ENCODE measurements around the gene SMARCD3.

The SMARCD3 gene

DNA sequence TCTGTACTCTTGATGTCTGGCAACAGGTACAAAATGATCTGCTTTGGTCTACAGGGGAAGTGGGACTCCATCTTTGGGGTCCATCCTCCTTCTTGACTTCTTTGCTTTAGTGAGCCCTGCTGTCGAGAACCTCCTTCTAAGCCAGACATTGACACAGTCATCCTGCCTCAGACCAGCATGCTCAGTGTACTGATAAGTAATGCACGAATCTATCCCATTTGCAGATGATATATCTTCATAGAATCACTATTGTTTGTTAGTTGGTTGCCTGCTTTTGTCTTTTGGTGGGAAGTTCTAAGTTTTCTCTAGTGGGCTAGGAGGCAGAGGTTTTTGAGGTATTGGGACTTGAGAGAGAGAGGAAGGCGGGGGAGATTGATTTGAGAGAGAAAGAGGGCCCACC, 47.1 kb downstream of the SMARCD3 start:
- Histone ChIP-seq H3K4me1 (ENCODE audit: control insufficient read depth, insufficient read depth, low read length) (no peaks in the 10 kb centered on the region), H3K4me3 (ENCODE audit: low read length) (no peak overlapping the region), H3K4me2 (ENCODE audit: low read length) (no peak overlapping the region), H3K9ac (ENCODE audit: low read depth, low read length) (no peak overlapping the region), H3K9me3 (replicated peaks; ENCODE audit: low read length) (no peaks in the 10 kb centered on the region), H3K27me3 (ENCODE audit: control insufficient read depth, insufficient read depth, low read length) (peaks cover 95% of the 10 kb centered on the region), H3K36me3 (ENCODE audit: insufficient read depth, low read length) (no peaks in the 10 kb centered on the region)

DNA sequence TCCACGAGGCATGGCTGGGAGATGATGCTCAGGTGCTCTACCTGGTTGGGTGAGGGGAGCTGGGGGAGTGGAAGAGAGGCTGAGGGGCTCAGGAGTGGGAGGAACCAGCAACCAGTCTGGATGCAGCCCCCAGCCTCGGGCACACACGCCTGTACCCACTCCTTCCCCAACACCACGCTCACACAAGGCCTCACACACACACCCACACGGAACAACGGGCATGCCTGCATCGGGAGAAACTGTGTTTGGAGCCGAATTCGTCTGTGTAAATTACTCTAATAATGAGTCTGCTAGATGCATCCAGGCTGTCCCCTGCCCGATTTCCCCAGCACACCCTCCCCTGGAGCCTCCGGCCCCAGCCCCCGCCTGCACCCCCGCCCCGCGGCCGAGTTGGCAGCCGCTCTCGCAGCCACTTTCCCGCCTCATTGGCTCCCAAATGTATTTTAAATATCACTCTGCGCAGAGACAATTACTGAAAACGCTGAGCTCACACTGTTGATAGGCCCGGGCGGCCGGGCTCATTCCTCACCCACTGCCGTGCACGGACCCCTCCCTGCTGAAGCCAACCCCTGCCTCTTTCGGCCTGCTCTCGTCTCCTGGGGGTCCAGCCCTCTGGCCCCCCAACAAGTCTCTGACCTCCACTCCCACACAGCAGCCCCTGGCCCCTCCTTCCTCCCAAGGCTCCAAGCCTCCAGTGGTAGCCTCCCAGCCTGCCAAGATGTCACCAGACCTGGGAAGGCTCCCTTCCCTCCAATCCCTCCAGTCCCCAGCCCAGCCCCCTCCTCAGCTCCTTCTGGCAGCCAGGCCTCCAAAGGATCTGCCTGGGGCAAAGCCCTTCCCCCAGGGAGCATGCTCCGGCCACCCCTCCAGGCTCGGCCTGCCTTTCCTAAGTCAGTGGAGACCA, 49.3 kb downstream of the SMARCD3 start:
- no peak overlapping the region for H3K9ac ChIP-seq (ENCODE audit: low read depth, low read length)
- no peak overlapping the region for H3K4me2 ChIP-seq (ENCODE audit: low read length)
- no peaks in the 10 kb centered on the region for H3K4me1 ChIP-seq (ENCODE audit: control insufficient read depth, insufficient read depth, low read length)
- H3K27me3 ChIP-seq (ENCODE audit: control insufficient read depth, insufficient read depth, low read length) = peaks cover 96% of the 10 kb centered on the region
- no peaks in the 10 kb centered on the region for H3K36me3 ChIP-seq (ENCODE audit: insufficient read depth, low read length)
- H3K4me3 ChIP-seq (ENCODE audit: low read length) = no peak overlapping the region
- no peaks in the 10 kb centered on the region for H3K9me3 ChIP-seq (replicated peaks; ENCODE audit: low read length)

DNA sequence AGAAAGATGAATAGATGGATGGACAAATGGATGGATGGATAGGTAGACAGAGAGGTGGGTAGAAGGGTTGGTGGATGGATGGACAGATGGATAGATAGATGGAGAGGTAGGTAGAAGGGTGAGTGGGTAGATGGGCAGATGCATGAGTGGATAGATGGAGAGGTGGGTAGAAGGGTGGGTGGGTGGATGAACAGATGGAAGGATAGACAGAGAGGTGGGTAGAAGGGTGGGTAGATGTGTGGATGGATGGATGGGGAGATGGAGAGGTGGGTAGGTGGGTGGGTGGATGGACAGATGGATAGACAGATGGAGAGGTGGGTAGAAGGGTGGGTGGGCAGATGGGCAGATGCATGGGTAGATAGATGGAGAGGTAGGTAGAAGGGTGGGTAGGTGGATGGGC, 50.6 kb downstream of the SMARCD3 start:
- Histone ChIP-seq H3K4me1 (ENCODE audit: control insufficient read depth, insufficient read depth, low read length) (no peaks in the 10 kb centered on the region), H3K9me3 (replicated peaks; ENCODE audit: low read length) (no peaks in the 10 kb centered on the region), H3K4me3 (ENCODE audit: low read length) (no peak overlapping the region), H3K36me3 (ENCODE audit: insufficient read depth, low read length) (no peaks in the 10 kb centered on the region), H3K27me3 (ENCODE audit: control insufficient read depth, insufficient read depth, low read length) (peaks cover 96% of the 10 kb centered on the region), H3K4me2 (ENCODE audit: low read length) (no peak overlapping the region), H3K9ac (ENCODE audit: low read depth, low read length) (no peak overlapping the region)

DNA sequence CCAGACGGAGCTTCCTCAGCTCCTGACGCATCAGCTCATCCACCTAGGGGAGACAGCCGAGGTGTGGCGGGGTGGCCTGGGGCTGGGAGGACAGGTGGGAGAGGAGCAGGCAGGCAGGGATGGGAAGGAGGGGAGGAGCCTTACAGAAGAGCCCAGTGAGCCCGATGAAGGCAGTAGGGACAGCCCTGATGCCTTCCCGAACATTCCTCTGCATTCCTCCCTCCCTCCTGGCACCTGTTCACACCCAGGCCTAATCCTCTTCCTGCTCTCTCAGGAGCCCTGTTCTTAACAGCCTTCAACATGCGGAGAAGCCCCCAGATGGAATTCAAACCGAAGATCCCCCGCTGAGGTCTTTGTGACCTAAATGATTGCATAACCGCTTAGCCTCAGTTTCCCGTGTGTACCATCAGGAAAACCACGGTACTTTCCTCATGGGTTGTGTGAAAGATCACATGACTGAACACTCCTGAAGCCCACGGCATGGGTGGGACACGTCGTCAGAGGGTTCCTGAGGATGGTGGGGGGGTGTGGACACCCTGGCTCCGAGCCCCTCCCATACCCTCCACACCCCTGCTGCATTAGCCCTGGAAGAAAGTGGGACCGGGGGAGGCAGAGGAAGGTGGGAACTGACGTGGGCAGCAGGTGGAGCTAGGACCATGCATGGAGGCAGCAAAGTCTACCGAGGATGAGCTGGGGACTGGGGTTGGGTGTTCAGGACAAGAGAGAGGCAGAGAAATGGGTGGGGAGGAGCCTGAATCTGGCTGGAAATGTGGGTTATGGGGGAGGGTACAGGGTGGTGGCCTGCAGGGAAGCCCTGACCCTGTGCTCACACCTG, 52.7 kb downstream of the SMARCD3 start:
- H3K27me3 ChIP-seq (ENCODE audit: control insufficient read depth, insufficient read depth, low read length) = peaks cover 87% of the 10 kb centered on the region
- no peak overlapping the region for H3K4me2 ChIP-seq (ENCODE audit: low read length)
- no peak overlapping the region for H3K9ac ChIP-seq (ENCODE audit: low read depth, low read length)

DNA sequence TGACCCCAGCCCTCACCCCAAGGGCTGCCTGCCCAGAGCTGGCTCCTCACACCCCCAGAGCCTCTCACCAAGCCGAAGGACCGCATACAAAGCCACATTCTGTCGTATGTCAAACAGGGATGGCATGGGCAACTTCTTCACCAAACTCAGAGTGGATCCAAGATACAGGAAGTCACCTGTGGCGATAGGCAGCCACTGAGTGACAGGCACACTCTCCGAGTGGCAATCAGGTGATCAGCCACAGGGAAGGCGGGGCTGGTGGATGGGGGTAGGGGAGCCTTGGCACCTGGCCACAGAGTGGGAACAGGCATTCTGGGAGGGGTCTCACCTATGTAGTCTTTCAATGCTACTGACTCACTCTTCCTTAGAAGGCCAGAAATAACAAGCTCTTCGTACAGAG, 54.3 kb downstream of the SMARCD3 start:
- Histone ChIP-seq H3K4me1 (ENCODE audit: control insufficient read depth, insufficient read depth, low read length) (no peaks in the 10 kb centered on the region), H3K9ac (ENCODE audit: low read depth, low read length) (no peak overlapping the region), H3K4me2 (ENCODE audit: low read length) (no peak overlapping the region), H3K4me3 (ENCODE audit: low read length) (no peak overlapping the region), H3K9me3 (replicated peaks; ENCODE audit: low read length) (no peaks in the 10 kb centered on the region), H3K27me3 (ENCODE audit: control insufficient read depth, insufficient read depth, low read length) (peaks cover 88% of the 10 kb centered on the region), H3K36me3 (ENCODE audit: insufficient read depth, low read length) (no peaks in the 10 kb centered on the region)

More for the DNA sequence above, 52.7 kb downstream of the SMARCD3 start:
- Histone ChIP-seq H3K9me3 (replicated peaks; ENCODE audit: low read length) (no peaks in the 10 kb centered on the region), H3K36me3 (ENCODE audit: insufficient read depth, low read length) (no peaks in the 10 kb centered on the region), H3K4me1 (ENCODE audit: control insufficient read depth, insufficient read depth, low read length) (no peaks in the 10 kb centered on the region), H3K4me3 (ENCODE audit: low read length) (no peak overlapping the region)

DNA sequence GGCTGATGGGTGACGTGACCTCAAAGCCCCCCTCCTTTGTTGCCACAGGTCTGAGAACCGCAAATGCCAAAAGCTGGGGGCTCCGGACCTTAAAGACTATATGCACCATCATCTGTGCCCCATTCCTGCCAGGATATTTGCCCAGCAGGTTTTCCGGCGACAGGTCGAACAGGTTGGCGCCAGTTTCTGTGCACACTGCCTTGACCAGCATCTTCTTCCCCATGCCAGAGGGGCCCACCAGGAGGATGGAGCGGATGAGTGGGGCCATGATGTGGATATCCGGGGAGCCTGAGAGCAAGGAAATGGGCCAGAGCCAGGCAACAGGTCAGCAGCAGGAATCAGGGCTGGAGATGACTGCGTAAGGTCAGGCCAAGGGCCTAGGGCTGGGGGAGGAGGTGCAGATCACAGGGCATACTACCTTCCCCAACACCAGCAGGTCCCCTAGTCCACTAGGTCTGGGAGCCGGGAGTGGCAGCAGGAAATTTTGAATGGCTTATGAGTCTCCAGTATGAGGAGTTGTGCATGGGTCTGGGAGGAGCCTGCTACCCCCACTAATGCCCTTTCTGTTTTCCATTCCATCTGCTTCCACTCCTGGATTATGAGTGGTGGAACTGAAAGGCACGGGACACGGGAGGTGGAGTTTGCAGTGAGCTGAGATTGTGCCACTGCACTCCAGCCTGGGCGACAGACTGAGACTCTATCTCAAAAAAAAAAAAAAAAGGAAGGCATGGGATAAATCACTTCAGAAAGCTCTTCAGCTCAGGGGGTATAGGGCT, 55.1 kb downstream of the SMARCD3 start:
- H3K36me3 ChIP-seq (ENCODE audit: insufficient read depth, low read length) = no peaks in the 10 kb centered on the region
- H3K4me1 ChIP-seq (ENCODE audit: control insufficient read depth, insufficient read depth, low read length) = no peaks in the 10 kb centered on the region
- no peak overlapping the region for H3K9ac ChIP-seq (ENCODE audit: low read depth, low read length)
- peaks cover 89% of the 10 kb centered on the region for H3K27me3 ChIP-seq (ENCODE audit: control insufficient read depth, insufficient read depth, low read length)
- H3K4me2 ChIP-seq (ENCODE audit: low read length) = no peak overlapping the region
- H3K4me3 ChIP-seq (ENCODE audit: low read length) = no peak overlapping the region
- H3K9me3 ChIP-seq (replicated peaks; ENCODE audit: low read length) = no peaks in the 10 kb centered on the region

DNA sequence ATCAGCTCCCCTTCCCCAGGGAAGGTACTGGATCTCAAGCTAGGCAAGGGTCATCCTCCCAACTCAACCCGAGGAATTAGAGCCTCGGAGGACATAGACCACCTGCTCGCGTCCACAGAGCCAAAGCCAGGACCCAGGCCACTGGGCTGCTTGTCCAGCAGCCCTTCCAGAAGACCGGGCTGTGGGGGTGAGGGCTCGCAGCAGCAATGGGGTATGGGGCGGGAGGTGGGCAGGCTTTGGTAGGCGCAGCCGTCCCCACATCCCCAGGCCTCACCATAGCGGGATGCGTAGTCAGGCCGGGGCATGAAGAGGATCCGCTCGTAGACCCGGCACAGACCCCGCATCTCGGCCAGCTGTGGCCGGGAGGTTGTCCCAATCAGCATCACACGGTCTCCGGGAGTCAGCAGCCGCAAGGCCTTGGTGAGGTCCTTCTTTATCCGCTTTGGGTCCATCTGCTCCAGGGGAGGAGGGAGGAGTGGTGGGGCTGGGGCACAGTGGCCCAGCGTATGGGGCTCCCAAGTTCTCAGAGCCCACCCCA, 56.4 kb downstream of the SMARCD3 start:
- Histone ChIP-seq H3K36me3 (ENCODE audit: insufficient read depth, low read length) (no peaks in the 10 kb centered on the region), H3K27me3 (ENCODE audit: control insufficient read depth, insufficient read depth, low read length) (peaks cover 90% of the 10 kb centered on the region)

DNA sequence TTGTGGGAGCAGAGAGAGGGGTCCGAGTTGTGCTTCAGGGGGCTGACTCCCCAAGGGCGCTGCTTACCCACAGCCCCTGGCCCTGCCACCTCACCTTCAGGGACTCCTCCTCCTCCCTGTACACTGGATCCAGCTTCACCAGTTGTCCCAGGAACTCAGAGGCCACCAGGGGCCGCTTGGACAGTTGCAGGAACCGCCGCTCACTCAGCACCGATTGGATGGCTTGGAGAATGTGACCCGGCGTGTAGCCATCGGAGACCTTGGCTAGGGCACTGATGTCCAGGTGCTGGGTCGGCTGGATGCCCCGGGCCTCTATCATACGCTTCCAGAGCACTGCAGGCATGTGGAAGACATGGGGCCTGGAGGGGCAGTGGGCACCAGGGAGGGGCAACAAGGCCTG, 57.0 kb downstream of the SMARCD3 start:
- no peaks in the 10 kb centered on the region for H3K36me3 ChIP-seq (ENCODE audit: insufficient read depth, low read length)
- no peak overlapping the region for H3K4me2 ChIP-seq (ENCODE audit: low read length)
- peaks cover 90% of the 10 kb centered on the region for H3K27me3 ChIP-seq (ENCODE audit: control insufficient read depth, insufficient read depth, low read length)
- no peaks in the 10 kb centered on the region for H3K4me1 ChIP-seq (ENCODE audit: control insufficient read depth, insufficient read depth, low read length)
- no peak overlapping the region for H3K4me3 ChIP-seq (ENCODE audit: low read length)
- no peaks in the 10 kb centered on the region for H3K9me3 ChIP-seq (replicated peaks; ENCODE audit: low read length)
- no peak overlapping the region for H3K9ac ChIP-seq (ENCODE audit: low read depth, low read length)

More for the DNA sequence above, 56.4 kb downstream of the SMARCD3 start:
- H3K4me1 ChIP-seq (ENCODE audit: control insufficient read depth, insufficient read depth, low read length) = no peaks in the 10 kb centered on the region
- H3K9ac ChIP-seq (ENCODE audit: low read depth, low read length) = no peak overlapping the region
- no peak overlapping the region for H3K4me3 ChIP-seq (ENCODE audit: low read length)
- no peaks in the 10 kb centered on the region for H3K9me3 ChIP-seq (replicated peaks; ENCODE audit: low read length)
- no peak overlapping the region for H3K4me2 ChIP-seq (ENCODE audit: low read length)

DNA sequence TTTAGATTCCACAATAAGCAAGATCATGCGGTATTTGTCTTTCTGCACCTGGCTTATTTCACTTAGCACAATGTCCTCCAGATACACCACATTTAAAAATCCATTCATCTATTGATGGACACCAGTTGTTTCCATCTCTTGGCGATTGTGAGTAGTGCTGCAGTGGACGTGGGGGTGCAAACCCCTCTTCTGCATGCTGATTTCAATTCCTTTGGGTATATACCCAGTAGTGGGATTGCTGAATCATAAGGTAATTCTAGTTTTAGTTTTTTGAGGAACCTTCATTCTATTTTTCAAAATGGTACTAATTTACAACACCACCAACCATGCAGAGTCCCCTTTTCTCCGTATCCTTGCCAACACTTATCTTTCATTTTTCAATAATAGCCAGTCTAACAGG, 59.5 kb downstream of the SMARCD3 start:
- Histone ChIP-seq H3K4me1 (ENCODE audit: control insufficient read depth, insufficient read depth, low read length) (no peaks in the 10 kb centered on the region), H3K4me2 (ENCODE audit: low read length) (no peak overlapping the region), H3K4me3 (ENCODE audit: low read length) (no peak overlapping the region), H3K9ac (ENCODE audit: low read depth, low read length) (no peak overlapping the region), H3K9me3 (replicated peaks; ENCODE audit: low read length) (no peaks in the 10 kb centered on the region), H3K36me3 (ENCODE audit: insufficient read depth, low read length) (no peaks in the 10 kb centered on the region), H3K27me3 (ENCODE audit: control insufficient read depth, insufficient read depth, low read length) (peaks cover 68% of the 10 kb centered on the region)

Measured in skeletal muscle satellite cell (primary cell).